Coronary artery (tissue), 2 donors: ENCODE data around the gene ATP8B1.

Source experiments
- DNase-seq: peaks from one replicate; pipeline ENCODE4 v3.0.0-alpha.2; 2017; ENCODE audit warnings: low spot score
- H3K27ac ChIP-seq, 2 donors: fragments of 200-600 bp; sonication (generic); one replicate each; pipeline ENCODE4 v1.5.1; 2016 to 2019
- H3K4me3 ChIP-seq: fragments of 200-600 bp; sonication (generic); 2 replicates; pipeline ENCODE4 v1.5.1; 2016; ENCODE audit warnings: mild to moderate bottlenecking, moderate library complexity
- TF ChIP-seq, protein P1 (sequence below): fragments of 200-600 bp; sonication (generic); IDR thresholded peaks from one replicate; pipeline ENCODE4 v1.5.1; 2019; ENCODE audit warnings: antibody characterized with exemption

Gene ATP8B1

DNA sequence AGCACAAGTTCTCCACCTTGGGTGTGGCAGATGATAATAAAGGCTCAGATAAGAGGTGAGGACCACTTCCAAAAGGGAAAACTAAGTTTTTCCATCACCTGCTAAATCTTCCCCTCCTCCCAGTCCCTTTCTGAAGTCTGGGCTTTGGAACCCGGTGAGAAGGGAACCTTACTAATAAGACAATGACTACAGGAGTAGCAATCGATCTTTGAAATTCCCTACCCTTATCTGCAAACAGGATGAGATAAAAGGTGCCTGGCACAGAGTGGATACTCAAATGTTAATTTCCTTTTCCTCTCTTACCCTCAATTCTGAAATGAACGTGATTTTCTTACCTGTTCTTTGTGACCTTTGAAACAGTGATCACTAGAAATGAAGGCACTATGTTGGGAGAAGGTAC, 111.8 kb downstream of the ATP8B1 start:
- TF ChIP-seq, protein P1, sequence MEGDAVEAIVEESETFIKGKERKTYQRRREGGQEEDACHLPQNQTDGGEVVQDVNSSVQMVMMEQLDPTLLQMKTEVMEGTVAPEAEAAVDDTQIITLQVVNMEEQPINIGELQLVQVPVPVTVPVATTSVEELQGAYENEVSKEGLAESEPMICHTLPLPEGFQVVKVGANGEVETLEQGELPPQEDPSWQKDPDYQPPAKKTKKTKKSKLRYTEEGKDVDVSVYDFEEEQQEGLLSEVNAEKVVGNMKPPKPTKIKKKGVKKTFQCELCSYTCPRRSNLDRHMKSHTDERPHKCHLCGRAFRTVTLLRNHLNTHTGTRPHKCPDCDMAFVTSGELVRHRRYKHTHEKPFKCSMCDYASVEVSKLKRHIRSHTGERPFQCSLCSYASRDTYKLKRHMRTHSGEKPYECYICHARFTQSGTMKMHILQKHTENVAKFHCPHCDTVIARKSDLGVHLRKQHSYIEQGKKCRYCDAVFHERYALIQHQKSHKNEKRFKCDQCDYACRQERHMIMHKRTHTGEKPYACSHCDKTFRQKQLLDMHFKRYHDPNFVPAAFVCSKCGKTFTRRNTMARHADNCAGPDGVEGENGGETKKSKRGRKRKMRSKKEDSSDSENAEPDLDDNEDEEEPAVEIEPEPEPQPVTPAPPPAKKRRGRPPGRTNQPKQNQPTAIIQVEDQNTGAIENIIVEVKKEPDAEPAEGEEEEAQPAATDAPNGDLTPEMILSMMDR, result no peak
- Histone ChIP-seq H3K4me3 (no peak overlapping the region), H3K27ac (no peak overlapping the region)
- no peak for DNase-seq

GRCh38 chr18:57687970-57688369, 115.1 kb downstream of the ATP8B1 start:
- DNase-seq, result no peak
- no peak overlapping the region for H3K4me3 ChIP-seq
- no peak overlapping the region for H3K27ac ChIP-seq
- TF ChIP-seq, protein P1, result no peak

DNA sequence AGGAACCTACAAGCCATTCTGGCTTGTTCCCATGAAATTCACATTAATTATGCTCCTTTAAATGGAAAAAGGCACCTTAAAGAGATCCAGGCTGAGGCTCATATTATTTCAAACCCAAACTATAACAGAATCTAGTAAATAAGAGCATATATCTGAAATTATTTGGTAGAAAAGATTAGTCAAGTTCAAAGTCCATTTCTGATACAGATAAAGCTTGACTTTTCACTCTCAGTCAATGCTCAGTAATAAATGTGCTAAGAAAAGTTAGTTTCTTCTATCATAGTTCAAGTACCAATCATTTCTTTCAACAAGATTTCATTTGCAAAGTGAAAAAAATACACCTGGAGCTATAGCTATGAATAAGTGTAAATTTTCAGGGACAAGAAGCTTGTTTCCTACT, 119.6 kb downstream of the ATP8B1 start:
- no peak overlapping the region for H3K4me3 ChIP-seq
- no peak overlapping the region for H3K27ac ChIP-seq
- no peak for DNase-seq
- TF ChIP-seq, protein P1, result no peak

DNA sequence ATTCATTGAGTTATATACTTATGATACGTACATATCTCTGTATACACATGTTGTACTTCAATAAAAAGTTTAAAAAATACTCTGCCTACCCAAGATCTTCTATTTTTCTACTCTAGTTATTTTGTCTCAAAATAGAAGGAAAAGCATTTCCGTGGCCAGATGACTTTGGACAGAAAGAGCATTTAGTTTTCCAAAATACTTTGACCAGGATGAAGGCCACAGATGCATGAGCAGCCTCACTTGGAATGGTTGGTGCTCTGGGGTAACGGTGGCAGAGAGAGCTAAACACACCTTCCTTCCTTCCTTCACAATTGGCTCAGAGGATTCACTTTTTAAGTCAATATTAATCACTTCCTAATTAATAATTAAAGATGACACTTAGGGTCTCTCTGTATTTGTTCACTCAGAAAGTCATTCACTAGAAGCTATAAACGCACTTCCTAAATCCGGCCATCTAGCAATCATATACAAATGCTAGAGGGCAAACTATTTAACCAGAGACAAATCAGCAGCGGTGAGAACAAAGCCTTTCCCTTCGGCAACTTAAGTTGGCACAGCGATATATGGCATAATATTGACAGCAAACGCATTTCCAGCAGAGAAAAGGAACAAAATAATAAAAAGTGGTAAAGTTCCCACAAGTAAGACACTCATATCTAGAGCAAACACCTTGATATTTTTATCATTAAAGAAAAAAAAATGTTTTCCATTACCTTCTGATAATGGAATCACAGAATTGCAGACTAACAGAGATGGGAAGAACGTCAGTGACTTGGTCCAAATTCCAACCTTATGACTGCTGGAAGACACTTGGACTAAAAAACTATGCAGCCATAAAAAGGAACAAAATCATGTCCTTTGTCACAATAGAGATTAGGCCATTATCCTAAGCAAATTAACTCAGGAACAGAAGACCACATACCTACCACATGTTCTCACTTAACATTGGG, 125.6 kb downstream of the ATP8B1 start:
- DNase-seq, result no peak
- peak overlapping the region; percentile 67 to 77 for H3K27ac ChIP-seq
- H3K4me3 ChIP-seq, result no peak overlapping the region
- TF ChIP-seq, protein P1, result no peak

- no peak for DNase-seq
- no peak overlapping the region for H3K4me3 ChIP-seq
- peak overlapping the region; percentile 11 to 77 for H3K27ac ChIP-seq
- TF ChIP-seq, protein P1, result no peak
Measured at GRCh38 chr18:57674891-57675290, 128.2 kb downstream of the ATP8B1 start.

DNA sequence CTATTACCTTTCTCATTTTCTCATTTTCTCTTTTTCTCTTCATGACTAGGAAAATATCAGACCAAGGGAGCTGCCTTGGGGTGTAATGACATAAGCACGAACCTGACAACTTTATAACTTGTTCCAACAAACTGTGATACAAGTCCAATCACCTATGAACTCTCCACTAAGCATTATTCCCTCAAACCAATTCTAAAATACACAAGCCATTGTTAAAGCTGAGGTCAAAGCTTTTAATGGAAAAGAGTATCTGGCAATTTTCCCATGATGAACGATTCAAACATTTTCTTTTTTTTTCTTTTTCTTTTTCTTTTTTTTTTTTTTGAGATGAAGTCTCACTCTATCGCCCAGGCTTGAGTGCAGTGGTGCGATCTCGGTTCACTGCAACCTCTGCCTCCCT, 133.1 kb downstream of the ATP8B1 start:
- Histone ChIP-seq H3K27ac (no peak overlapping the region), H3K4me3 (no peak overlapping the region)
- TF ChIP-seq, protein P1, result no peak
- DNase-seq, result no peak

DNA sequence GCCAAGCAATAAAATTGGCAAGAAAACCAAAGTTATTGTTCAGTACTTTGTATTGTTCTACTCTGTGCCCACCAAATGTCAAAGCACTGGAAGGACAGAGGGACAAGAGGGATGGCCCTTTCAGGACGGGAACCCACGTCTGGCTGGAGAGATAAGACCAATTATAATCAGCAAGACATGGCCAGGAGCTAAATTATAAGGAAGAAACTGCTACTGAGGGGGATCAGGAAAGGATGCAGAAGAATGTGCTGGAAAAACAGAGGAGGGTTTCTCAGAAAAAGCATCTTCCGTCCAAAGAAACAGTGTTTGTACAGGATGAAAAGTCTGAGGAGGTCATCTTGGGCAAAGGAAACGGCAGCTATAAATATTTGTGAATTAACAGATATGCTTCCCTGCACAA, 135.1 kb downstream of the ATP8B1 start:
- TF ChIP-seq, protein P1, result no peak
- Histone ChIP-seq H3K4me3 (no peak overlapping the region), H3K27ac (peak overlapping the region in 1 of 2 donors; percentile 9)
- DNase-seq, result no peak
